Activated B cell treated with CpG ODN at 0.5 μM for 24 hours (primary cell): ENCODE measurements around the gene PPP1R3G. TPM values are rescaled to one million over a fixed set of nuclear protein-coding genes. Genes with fewer than 3 reads are reported as not detected.

ENCODE experiments used
- ATAC-seq: fragments of 200-7000 bp; cut with Tn5 transposase; one replicate; pipeline ENCODE4 v1.10.0; 2021; ENCODE audit warnings: low read depth, mild to moderate bottlenecking, moderate library complexity
- CTCF ChIA-PET: fragments of 350-600 bp; sonication (Branson Sonifier 250); formaldehyde crosslinking; loops from one replicate; lab custom pipeline; 2021; ENCODE audit warnings: antibody characterized with exemption; lab: Charles Lee
- POLR2A ChIA-PET: fragments of 350-600 bp; sonication (Branson Sonifier 250); formaldehyde crosslinking; loops from one replicate; lab custom pipeline; 2021; ENCODE audit warnings: antibody characterized with exemption; lab: Charles Lee
- DNase-seq: peaks from one replicate; pipeline ENCODE4 v3.0.0; 2022
- H3K27ac Mint-ChIP-seq: one replicate; pipeline ENCODE4 v1.8.0; 2020; ENCODE audit warnings: mixed read lengths
- H3K27me3 Mint-ChIP-seq: one replicate; pipeline ENCODE4 v1.8.0; 2021; ENCODE audit warnings: mixed read lengths
- H3K36me3 Mint-ChIP-seq: one replicate; pipeline ENCODE4 v1.8.0; 2021; ENCODE audit warnings: low read depth, mixed read lengths
- H3K4me1 Mint-ChIP-seq: one replicate; pipeline ENCODE4 v1.8.0; 2021; ENCODE audit warnings: mixed read lengths
- H3K4me3 Mint-ChIP-seq: one replicate; pipeline ENCODE4 v1.8.0; 2020; ENCODE audit warnings: mild to moderate bottlenecking, mixed read lengths
- H3K9me3 Mint-ChIP-seq: one replicate; pipeline ENCODE4 v1.8.0; 2020; ENCODE audit warnings: mixed read lengths
- intact Hi-C: fragments of 100-400 bp; cut with micrococcal nuclease; formaldehyde crosslinking; loops from one replicate; pipeline ENCODE4 v1.15.1; 2024
- total RNA-seq: library from RNA; stranded (reverse); gene quantifications from 2 replicates; pipeline ENCODE4 v1.2.3, GENCODE V29; 2022
- TF ChIP-seq, protein P1 (sequence below): fragments of 200-600 bp; IDR thresholded peaks from one replicate; pipeline ENCODE4 v1.8.0; 2022; ENCODE audit warnings: antibody characterized with exemption, mild to moderate bottlenecking

PPP1R3G gene
- total RNA-seq, 1 donor from 2014 or later, result 0.11 TPM

DNA sequence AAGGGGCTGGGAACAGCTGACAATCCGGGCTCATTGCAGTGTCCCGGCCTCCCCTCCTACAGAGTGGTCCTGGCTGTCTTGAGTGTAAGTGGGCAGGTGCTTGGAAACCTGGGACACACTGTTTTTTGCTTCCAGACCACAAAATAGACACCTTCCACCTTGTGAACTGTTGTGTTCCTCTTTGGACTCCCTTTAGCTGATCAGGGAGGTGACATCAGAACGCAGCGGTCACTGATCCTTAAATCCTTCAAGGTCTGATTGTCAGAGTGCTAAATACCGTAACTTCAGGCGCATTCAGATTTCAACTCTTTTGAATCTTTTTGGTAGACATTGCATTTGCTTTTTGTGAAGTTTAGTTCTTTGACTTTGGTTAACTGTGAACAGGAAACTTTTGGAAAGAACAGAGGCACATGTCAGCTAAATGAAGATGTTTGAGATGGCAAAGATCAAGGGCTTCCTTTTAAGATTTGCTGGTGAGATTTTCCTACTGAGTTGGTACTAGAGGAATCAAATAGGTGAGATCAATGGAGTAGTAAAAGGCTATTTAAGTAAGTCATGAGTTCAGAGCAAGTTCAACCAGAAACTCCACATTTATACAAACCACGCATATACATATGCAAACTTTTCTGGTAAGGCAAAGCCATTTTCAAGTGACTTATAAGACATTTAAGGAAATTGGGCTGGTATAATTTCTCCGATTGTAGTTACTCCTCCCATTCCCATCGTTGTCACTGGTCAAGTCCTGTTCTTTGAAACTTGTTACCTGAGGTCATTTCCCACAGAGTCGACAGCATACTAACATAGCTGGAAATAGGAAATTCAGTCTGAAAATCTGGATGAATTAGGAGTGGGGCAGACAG lies 6.3 kb downstream of the PPP1R3G start:
- Mint-ChIP-seq H3K4me3 (no peak overlapping the region), H3K9me3 (no peaks in the 10 kb centered on the region), H3K27me3 (peaks cover 13% of the 10 kb centered on the region), H3K27ac (peak overlapping the region; percentile 0), H3K4me1 (peaks cover 64% of the 10 kb centered on the region), H3K36me3 (no peaks in the 10 kb centered on the region)
- intact Hi-C loops, result loop anchor here (5.0 kb wide), 1 partner anchor 171 kb away; the partner anchor contains the start of genes FARS2 and LYRM4
- TF ChIP-seq, protein P1, sequence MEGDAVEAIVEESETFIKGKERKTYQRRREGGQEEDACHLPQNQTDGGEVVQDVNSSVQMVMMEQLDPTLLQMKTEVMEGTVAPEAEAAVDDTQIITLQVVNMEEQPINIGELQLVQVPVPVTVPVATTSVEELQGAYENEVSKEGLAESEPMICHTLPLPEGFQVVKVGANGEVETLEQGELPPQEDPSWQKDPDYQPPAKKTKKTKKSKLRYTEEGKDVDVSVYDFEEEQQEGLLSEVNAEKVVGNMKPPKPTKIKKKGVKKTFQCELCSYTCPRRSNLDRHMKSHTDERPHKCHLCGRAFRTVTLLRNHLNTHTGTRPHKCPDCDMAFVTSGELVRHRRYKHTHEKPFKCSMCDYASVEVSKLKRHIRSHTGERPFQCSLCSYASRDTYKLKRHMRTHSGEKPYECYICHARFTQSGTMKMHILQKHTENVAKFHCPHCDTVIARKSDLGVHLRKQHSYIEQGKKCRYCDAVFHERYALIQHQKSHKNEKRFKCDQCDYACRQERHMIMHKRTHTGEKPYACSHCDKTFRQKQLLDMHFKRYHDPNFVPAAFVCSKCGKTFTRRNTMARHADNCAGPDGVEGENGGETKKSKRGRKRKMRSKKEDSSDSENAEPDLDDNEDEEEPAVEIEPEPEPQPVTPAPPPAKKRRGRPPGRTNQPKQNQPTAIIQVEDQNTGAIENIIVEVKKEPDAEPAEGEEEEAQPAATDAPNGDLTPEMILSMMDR, result no peak
- CTCF ChIA-PET, result no interaction called here
- POLR2A ChIA-PET, result no interaction called here
- peak; percentile 21 for ATAC-seq
- DNase-seq, result no peak

DNA sequence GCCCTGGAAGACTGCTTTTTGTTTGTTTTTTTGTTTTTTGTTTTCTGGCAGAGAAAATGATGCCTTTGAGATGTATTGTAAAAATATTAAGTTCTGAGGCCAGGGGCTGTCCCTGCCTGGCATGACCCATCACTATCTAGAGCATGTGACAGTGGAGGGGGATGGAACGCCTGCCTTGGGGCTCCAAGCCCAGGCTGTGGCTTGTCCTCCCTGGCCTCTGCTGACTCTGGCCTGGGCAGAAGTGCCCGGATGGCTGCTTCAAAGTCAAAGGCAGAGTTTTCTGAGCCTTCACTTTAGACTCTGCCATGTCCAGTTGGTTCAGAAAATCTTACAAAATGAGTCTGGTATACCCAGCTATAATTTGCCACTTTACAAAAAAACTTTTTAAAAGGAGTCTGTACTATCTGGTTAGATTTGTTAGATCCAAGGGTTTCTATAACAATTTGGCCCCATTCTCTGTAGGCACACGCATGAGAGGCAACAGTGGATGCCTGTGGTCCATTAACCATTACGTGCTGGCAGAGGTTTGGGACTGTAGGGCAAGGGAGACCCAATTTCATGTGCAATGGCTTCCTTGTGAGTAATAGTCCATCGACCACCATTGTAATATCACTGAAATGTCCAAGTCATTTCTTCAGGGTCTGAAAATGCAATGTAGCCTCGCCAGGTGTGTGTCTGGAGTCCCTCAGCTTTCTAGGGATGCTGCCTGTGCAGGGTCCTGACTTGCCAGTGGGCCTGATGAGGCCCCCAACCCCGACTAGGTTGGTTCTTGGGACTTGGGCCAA lies 8.3 kb downstream of the PPP1R3G start:
- no peak overlapping the region for H3K4me3 Mint-ChIP-seq
- no peaks in the 10 kb centered on the region for H3K9me3 Mint-ChIP-seq
- CTCF ChIA-PET, result no interaction called here
- TF ChIP-seq, protein P1, result no peak
- no peak overlapping the region for H3K27ac Mint-ChIP-seq
- no peak for ATAC-seq
- H3K4me1 Mint-ChIP-seq, result peaks cover 60% of the 10 kb centered on the region
- DNase-seq, result no peak
- intact Hi-C loops, result loop anchor here (2.0 to 5.0 kb wide), 2 partner anchors 39 to 169 kb away; partner anchors contain the start of genes FARS2 and LYRM4
- no peaks in the 10 kb centered on the region for H3K36me3 Mint-ChIP-seq
- POLR2A ChIA-PET, result no interaction called here
- no peaks in the 10 kb centered on the region for H3K27me3 Mint-ChIP-seq

GRCh38 chr6:5094327-5094726 lies 9.2 kb downstream of the PPP1R3G start:
- peak overlapping the region; percentile 29 for H3K4me3 Mint-ChIP-seq
- TF ChIP-seq, protein P1, result no peak
- CTCF ChIA-PET, result no interaction called here
- H3K27me3 Mint-ChIP-seq, result no peaks in the 10 kb centered on the region
- ATAC-seq (no peak), DNase-seq (no peak)
- POLR2A ChIA-PET, result no interaction called here
- H3K36me3 Mint-ChIP-seq, result no peaks in the 10 kb centered on the region
- no peaks in the 10 kb centered on the region for H3K9me3 Mint-ChIP-seq
- peaks cover 57% of the 10 kb centered on the region for H3K4me1 Mint-ChIP-seq
- H3K27ac Mint-ChIP-seq, result peak overlapping the region; percentile 54
- intact Hi-C loops, result loop anchor here (2.0 to 5.0 kb wide), 2 partner anchors 38 to 168 kb away; partner anchors contain the start of genes FARS2 and LYRM4

- Mint-ChIP-seq H3K27ac (peak overlapping the region; percentile 66), H3K4me1 (peaks cover 49% of the 10 kb centered on the region), H3K9me3 (no peaks in the 10 kb centered on the region), H3K27me3 (no peaks in the 10 kb centered on the region), H3K4me3 (peak overlapping the region; percentile 44), H3K36me3 (no peaks in the 10 kb centered on the region)
- TF ChIP-seq, protein P1, result no peak
- no peak for DNase-seq
- intact Hi-C loops, result loop anchor here (2.0 kb wide), 1 partner anchor 38 kb away; no protein-coding TSS in a partner anchor
- CTCF ChIA-PET, result no interaction called here
- POLR2A ChIA-PET, result no interaction called here
- ATAC-seq, result peak; percentile 81
These were observed 10.1 kb downstream of the PPP1R3G start for GRCh38 chr6:5095236-5095635.

- no peak overlapping the region for H3K27ac Mint-ChIP-seq
- H3K27me3 Mint-ChIP-seq, result no peaks in the 10 kb centered on the region
- H3K36me3 Mint-ChIP-seq, result no peaks in the 10 kb centered on the region
- no peaks in the 10 kb centered on the region for H3K9me3 Mint-ChIP-seq
- POLR2A ChIA-PET, result no interaction called here
- ATAC-seq, result no peak
- peaks cover 37% of the 10 kb centered on the region for H3K4me1 Mint-ChIP-seq
- DNase-seq, result no peak
- intact Hi-C loops, result no loop called here
- H3K4me3 Mint-ChIP-seq, result no peak overlapping the region
- TF ChIP-seq, protein P1, result no peak
- CTCF ChIA-PET, result no interaction called here
These were observed 11.3 kb downstream of the PPP1R3G start for GRCh38 chr6:5096482-5096881.
